ENCODE data around the gene SOCS4. TPM values are rescaled to one million over a fixed set of nuclear protein-coding genes. Genes with fewer than 3 reads are reported as not detected.
"Not testable (repeated sequence)": the region's sequence is repeated elsewhere in the genome, so short reads cannot be mapped to it uniquely, and the experiment has no call there.

The SOCS4 gene
- total RNA-seq, 1 donor from 2014 or later: 23.7 TPM

- Mint-ChIP-seq H3K4me3 (ENCODE audit: unreplicated experiment) (no peak overlapping the region), H3K4me1 (ENCODE audit: unreplicated experiment) (peaks cover 5% of the 10 kb centered on the region), H3K9me3 (ENCODE audit: unreplicated experiment) (no peaks in the 10 kb centered on the region), H3K36me3 (ENCODE audit: low read depth, unreplicated experiment) (no peaks in the 10 kb centered on the region), H3K27me3 (ENCODE audit: unreplicated experiment) (peaks cover 2% of the 10 kb centered on the region), H3K27ac (ENCODE audit: unreplicated experiment) (no peak overlapping the region)
- TF ChIP-seq CTCF (IDR thresholded peaks at IDR 0.05; ENCODE audit: unreplicated experiment): no peak
- DNase-seq (ENCODE audit: low spot score): no peak
These were observed 47.6 kb downstream of the SOCS4 start for GRCh38 chr14:55074662-55075061.

- no peak for TF ChIP-seq CTCF (IDR thresholded peaks at IDR 0.05; ENCODE audit: unreplicated experiment)
- Mint-ChIP-seq H3K4me1 (ENCODE audit: unreplicated experiment) (peaks cover 5% of the 10 kb centered on the region), H3K36me3 (ENCODE audit: low read depth, unreplicated experiment) (no peaks in the 10 kb centered on the region), H3K27ac (ENCODE audit: unreplicated experiment) (no peak overlapping the region), H3K4me3 (ENCODE audit: unreplicated experiment) (no peak overlapping the region), H3K27me3 (ENCODE audit: unreplicated experiment) (peaks cover 2% of the 10 kb centered on the region), H3K9me3 (ENCODE audit: unreplicated experiment) (no peaks in the 10 kb centered on the region)
- no peak for DNase-seq (ENCODE audit: low spot score)
These were observed 48.7 kb downstream of the SOCS4 start for GRCh38 chr14:55075628-55076175.

GRCh38 chr14:55077170-55078151 is 50.4 kb downstream of the SOCS4 start:
- no peak for DNase-seq (ENCODE audit: low spot score)
- TF ChIP-seq CTCF (IDR thresholded peaks at IDR 0.05; ENCODE audit: unreplicated experiment): no peak
- H3K4me3 Mint-ChIP-seq (ENCODE audit: unreplicated experiment): no peak overlapping the region
- no peak overlapping the region for H3K27ac Mint-ChIP-seq (ENCODE audit: unreplicated experiment)
- no peaks in the 10 kb centered on the region for H3K36me3 Mint-ChIP-seq (ENCODE audit: low read depth, unreplicated experiment)
- no peaks in the 10 kb centered on the region for H3K4me1 Mint-ChIP-seq (ENCODE audit: unreplicated experiment)
- H3K27me3 Mint-ChIP-seq (ENCODE audit: unreplicated experiment): peaks cover 4% of the 10 kb centered on the region
- no peaks in the 10 kb centered on the region for H3K9me3 Mint-ChIP-seq (ENCODE audit: unreplicated experiment)

- H3K9me3 Mint-ChIP-seq (ENCODE audit: unreplicated experiment); DNase-seq (ENCODE audit: low spot score); H3K36me3 Mint-ChIP-seq (ENCODE audit: low read depth, unreplicated experiment); H3K27ac Mint-ChIP-seq (ENCODE audit: unreplicated experiment); H3K27me3 Mint-ChIP-seq (ENCODE audit: unreplicated experiment); H3K4me3 Mint-ChIP-seq (ENCODE audit: unreplicated experiment); H3K4me1 Mint-ChIP-seq (ENCODE audit: unreplicated experiment): not testable (repeated sequence)
These were observed 52.9 kb downstream of the SOCS4 start for GRCh38 chr14:55079961-55080360.

GRCh38 chr14:55084401-55085059 is 57.5 kb downstream of the SOCS4 start:
- no peak for DNase-seq (ENCODE audit: low spot score)
- no peak for TF ChIP-seq CTCF (IDR thresholded peaks at IDR 0.05; ENCODE audit: unreplicated experiment)
- H3K4me3 Mint-ChIP-seq (ENCODE audit: unreplicated experiment): no peak overlapping the region
- no peaks in the 10 kb centered on the region for H3K4me1 Mint-ChIP-seq (ENCODE audit: unreplicated experiment)
- no peaks in the 10 kb centered on the region for H3K9me3 Mint-ChIP-seq (ENCODE audit: unreplicated experiment)
- H3K27me3 Mint-ChIP-seq (ENCODE audit: unreplicated experiment): peaks cover 2% of the 10 kb centered on the region
- no peak overlapping the region for H3K27ac Mint-ChIP-seq (ENCODE audit: unreplicated experiment)
- no peaks in the 10 kb centered on the region for H3K36me3 Mint-ChIP-seq (ENCODE audit: low read depth, unreplicated experiment)
